GM12878 (cell line): ENCODE results near the gene DNAH11. TPM values are rescaled to one million over a fixed set of nuclear protein-coding genes. Genes with fewer than 3 reads are reported as not detected.

Experiments used
- ATAC-seq: fragments of 200-7000 bp; cut with Tn5 transposase; 3 replicates; pipeline ENCODE4 v1.9.1; 2020; ENCODE audit warnings: mild to moderate bottlenecking, moderate library complexity
- BruUV-seq: library from RNA; stranded (reverse); fragments of 400-500 nt; replicated peaks from 2 replicates; lab custom pipeline; 2021; lab: Mats Ljungman, UMichigan
- CTCF ChIA-PET: fragments of 300-600 bp; sonication (Branson Sonifier 250); formaldehyde crosslinking; extraction: SDS; loops from one replicate; lab custom pipeline; 2021; ENCODE audit warnings: inconsistent platforms; lab: Yijun Ruan, JAX
- POLR2A ChIA-PET: fragments of 350-600 bp; formaldehyde crosslinking; extraction: SDS; loops from one replicate; lab custom pipeline; 2021; ENCODE audit warnings: inconsistent platforms; lab: Charles Lee
- RAD21 ChIA-PET: fragments of 300-600 bp; sonication (Branson Sonifier 250); formaldehyde crosslinking; loops from one replicate; lab custom pipeline; 2023; ENCODE audit warnings: antibody characterized with exemption; ENCODE audit not compliant: unreplicated experiment; lab: Charles Lee
- SMC1A ChIA-PET: fragments of 300-600 bp; sonication (Branson Sonifier 250); formaldehyde crosslinking; loops from one replicate; lab custom pipeline; 2023; ENCODE audit not compliant: unreplicated experiment, uncharacterized antibody; lab: Charles Lee
- DNase-seq: peaks from one replicate; pipeline ENCODE4 v3.0.0-alpha.2; 2011; ENCODE audit warnings: low read depth, low spot score
- FAIRE-seq: peaks from 3 replicates; lab custom pipeline; 2011; peaks lifted over from hg19 to GRCh38; lab: Jason Lieb, UNC
- H2AFZ ChIP-seq: 2 replicates; pipeline ENCODE4 v1.6.0; 2011; ENCODE audit warnings: low read depth, low read length, control low read depth; ENCODE audit not compliant: control insufficient read depth
- H3K27ac ChIP-seq: 2 replicates; pipeline ENCODE4 v1.5.1; 2011; ENCODE audit warnings: control low read depth; ENCODE audit not compliant: control insufficient read depth, insufficient read depth
- H3K27me3 ChIP-seq, 2 experiments: replicated peaks in 1 of 2; 2 replicates each; pipeline versions ENCODE4 v1.6.0 to v1.6.1; 2011; ENCODE audit warnings: low read length in 1 of 2; ENCODE audit not compliant: control insufficient read depth in 2 of 2, insufficient read depth in 2 of 2
- H3K36me3 ChIP-seq, 2 experiments: 2 replicates each; pipeline ENCODE4 v1.5.1; 2011; ENCODE audit warnings: low read length in 1 of 2; ENCODE audit not compliant: control insufficient read depth in 2 of 2, insufficient read depth in 2 of 2
- H3K4me1 ChIP-seq: 2 replicates; pipeline ENCODE4 v1.6.1; 2011; ENCODE audit warnings: mild to moderate bottlenecking, low read length, moderate library complexity, mixed read lengths; ENCODE audit not compliant: control insufficient read depth, insufficient read depth
- H3K4me2 ChIP-seq: 2 replicates; pipeline ENCODE4 v1.6.0; 2011; ENCODE audit warnings: control low read depth; ENCODE audit not compliant: control insufficient read depth, insufficient read depth
- H3K4me3 ChIP-seq: fragments of 200-600 bp; sonication (generic); 2 replicates; pipeline ENCODE4 v1.5.1; 2016
- H3K79me2 ChIP-seq: 2 replicates; pipeline ENCODE4 v1.6.0; 2011; ENCODE audit warnings: low read length; ENCODE audit not compliant: control insufficient read depth, insufficient read depth
- H3K9ac ChIP-seq: 2 replicates; pipeline ENCODE4 v1.8.0; 2011; ENCODE audit warnings: low read length, control low read depth, mixed read lengths; ENCODE audit not compliant: control insufficient read depth, insufficient read depth
- H3K9me3 ChIP-seq: replicated peaks from 3 replicates; pipeline ENCODE4 v1.5.1; 2011; ENCODE audit warnings: mild to moderate bottlenecking, low read length; ENCODE audit not compliant: control insufficient read depth, insufficient read depth
- H4K20me1 ChIP-seq: 2 replicates; pipeline ENCODE4 v1.6.0; 2011; ENCODE audit not compliant: control insufficient read depth, insufficient read depth
- MTA3 ChIP-seq: IDR thresholded peaks from 2 replicates; pipeline ENCODE4 v1.6.1; 2012; ENCODE audit warnings: low read length, inconsistent platforms, borderline replicate concordance
- PAX8 ChIP-seq: fragments of 450-650 bp; IDR thresholded peaks from 2 replicates; pipeline ENCODE4 v1.6.1; 2017; ENCODE audit warnings: mild to moderate bottlenecking, moderate library complexity
- PML ChIP-seq: IDR thresholded peaks from 2 replicates; pipeline ENCODE4 v1.6.1; 2012; ENCODE audit warnings: low read length, inconsistent platforms
- RAD21 ChIP-seq: IDR thresholded peaks from 2 replicates; pipeline ENCODE4 v1.6.1; 2011; ENCODE audit warnings: mild to moderate bottlenecking, low read depth, low read length, moderate library complexity; ENCODE audit not compliant: insufficient read depth
- SMAD1 ChIP-seq: fragments of 450-650 bp; IDR thresholded peaks from 2 replicates; pipeline ENCODE4 v1.6.1; 2018; ENCODE audit warnings: mild to moderate bottlenecking, low read depth; ENCODE audit not compliant: partially characterized antibody
- TBL1XR1 ChIP-seq: IDR thresholded peaks from 2 replicates; pipeline ENCODE4 v1.6.1; 2012; ENCODE audit warnings: low read depth, low read length, improper control_type of control experiment
- WGBS: methylation state at CpG from one replicate; pipeline ENCODE4 v1.1.6; 2016; ENCODE audit warnings: low lambda C conversion rate; ENCODE audit not compliant: insufficient replicate concordance, insufficient coverage; ENCODE audit errors: missing lambda C conversion rate; 5-methylcytosine and 5-hydroxymethylcytosine counted together
- in situ Hi-C: fragments of 300-500 bp; cut with MboI; formaldehyde crosslinking; loops from 9 replicates; pipeline ENCODE4 v1.14.3; 2018; ENCODE audit warnings: mixed read lengths
- intact Hi-C: fragments of 100-400 bp; cut with micrococcal nuclease; formaldehyde crosslinking; loops from one replicate; pipeline ENCODE4 v1.14.2; 2022; ENCODE audit not compliant: unreplicated experiment
- polyA plus RNA-seq, 11 experiments: library from polyadenylated mRNA; depleted of rRNA in 4 of 11; unstranded in 6 of 11; stranded (reverse) in 5 of 11; fragments of >200 nt; fragmentation: Nextera tagmentation in 4 of 11; fragmentation: Illumina TruSeq in 1 of 11; extraction: Ambion mirVana in 4 of 11; extraction: Trizol in 1 of 11; gene quantifications; 1 replicate in 1 of 11; 2 replicates in 10 of 11; pipeline versions ENCODE4 v1.2.1 to v1.2.3, GENCODE V29; 2011 to 2016; ENCODE audit warnings: inconsistent platforms in 2 of 11, missing spikeins in 2 of 11, low read depth in 1 of 11
- total RNA-seq, 4 experiments: library from RNA; depleted of rRNA in 3 of 4; stranded (reverse); fragments of >200 nt in 3 of 4; fragmentation: Illumina TruSeq in 1 of 4; extraction: Trizol in 1 of 4; gene quantifications; 2 replicates each; pipeline versions ENCODE4 v1.2.1 to v1.2.3, GENCODE V29; 2013 to 2021
- TF ChIP-seq, protein P1 (sequence below): fragments of 450-650 bp; formaldehyde crosslinking; IDR thresholded peaks from 2 replicates; pipeline ENCODE4 v1.5.0; 2022; ENCODE audit warnings: mild to moderate bottlenecking, missing genetic modification characterization
- TF ChIP-seq, protein P2 (sequence below): fragments of 450-650 bp; IDR thresholded peaks from 2 replicates; pipeline ENCODE4 v1.6.1; 2017; ENCODE audit warnings: mild to moderate bottlenecking, low read depth, inconsistent platforms; ENCODE audit not compliant: poor library complexity, severe bottlenecking
- TF ChIP-seq, protein P3 (sequence below): fragments of 450-650 bp; formaldehyde crosslinking; IDR thresholded peaks from 2 replicates; pipeline ENCODE4 v1.4.0; 2022; ENCODE audit warnings: mild to moderate bottlenecking, moderate library complexity
- TF ChIP-seq, protein P4 (sequence below): fragments of 150-350 bp; IDR thresholded peaks from 2 replicates; pipeline ENCODE4 v1.6.1; 2016; ENCODE audit warnings: low read depth, low read length

The DNAH11 gene
- total and polyA plus RNA-seq, 10 of the 15 experiments (the other 5 are each of a cell fraction or from before 2014, with no cell fraction given): 0.03 to 0.56 (median 0.10) TPM

DNA sequence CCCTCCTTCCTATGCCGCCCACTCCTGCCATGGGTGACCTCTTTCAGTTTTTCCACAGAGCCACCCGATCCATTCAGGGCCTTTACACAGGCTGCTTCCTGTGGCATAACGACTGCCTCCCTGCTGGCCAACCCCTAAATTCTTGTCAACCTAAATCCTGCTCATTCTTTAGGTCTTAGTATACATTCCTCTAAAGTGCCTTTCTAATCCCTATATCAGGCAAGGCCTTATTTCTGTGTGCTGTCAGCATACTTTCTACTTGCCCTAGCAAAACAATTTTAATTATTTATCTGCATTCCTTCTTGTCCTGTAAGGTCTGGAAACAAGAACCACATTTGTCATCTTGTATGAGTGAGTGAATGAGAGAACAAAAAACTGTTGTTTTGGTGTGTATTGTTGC, 132.4 kb downstream of the DNAH11 start:
- no peaks in the 10 kb centered on the region for H3K9me3 ChIP-seq
- H2AFZ ChIP-seq: no peak overlapping the region
- no peak overlapping the region for H3K27ac ChIP-seq
- no TSS peak for BruUV-seq
- ATAC-seq (no peak), DNase-seq (no peak), FAIRE-seq (no peak)
- ChIA-PET RAD21 (no interaction called here), POLR2A (no interaction called here), SMC1A (no interaction called here), CTCF (no interaction called here)
- WGBS: 45% methylated on average over 3 of the region's 3 CpGs
- H3K4me3 ChIP-seq: no peak overlapping the region
- in situ Hi-C loops: no loop called here
- H3K9ac ChIP-seq: no peak overlapping the region
- no peaks in the 10 kb centered on the region for H3K27me3 ChIP-seq
- H3K4me1 ChIP-seq: peaks cover 7% of the 10 kb centered on the region; the same call in 1 of the 2 replicates
- H4K20me1 ChIP-seq: no peaks in the 10 kb centered on the region
- intact Hi-C loops: no loop called here
- no peaks in the 10 kb centered on the region for H3K79me2 ChIP-seq
- no peak overlapping the region for H3K4me2 ChIP-seq
- H3K36me3 ChIP-seq: no peaks in the 10 kb centered on the region
- TF ChIP-seq, protein P1, sequence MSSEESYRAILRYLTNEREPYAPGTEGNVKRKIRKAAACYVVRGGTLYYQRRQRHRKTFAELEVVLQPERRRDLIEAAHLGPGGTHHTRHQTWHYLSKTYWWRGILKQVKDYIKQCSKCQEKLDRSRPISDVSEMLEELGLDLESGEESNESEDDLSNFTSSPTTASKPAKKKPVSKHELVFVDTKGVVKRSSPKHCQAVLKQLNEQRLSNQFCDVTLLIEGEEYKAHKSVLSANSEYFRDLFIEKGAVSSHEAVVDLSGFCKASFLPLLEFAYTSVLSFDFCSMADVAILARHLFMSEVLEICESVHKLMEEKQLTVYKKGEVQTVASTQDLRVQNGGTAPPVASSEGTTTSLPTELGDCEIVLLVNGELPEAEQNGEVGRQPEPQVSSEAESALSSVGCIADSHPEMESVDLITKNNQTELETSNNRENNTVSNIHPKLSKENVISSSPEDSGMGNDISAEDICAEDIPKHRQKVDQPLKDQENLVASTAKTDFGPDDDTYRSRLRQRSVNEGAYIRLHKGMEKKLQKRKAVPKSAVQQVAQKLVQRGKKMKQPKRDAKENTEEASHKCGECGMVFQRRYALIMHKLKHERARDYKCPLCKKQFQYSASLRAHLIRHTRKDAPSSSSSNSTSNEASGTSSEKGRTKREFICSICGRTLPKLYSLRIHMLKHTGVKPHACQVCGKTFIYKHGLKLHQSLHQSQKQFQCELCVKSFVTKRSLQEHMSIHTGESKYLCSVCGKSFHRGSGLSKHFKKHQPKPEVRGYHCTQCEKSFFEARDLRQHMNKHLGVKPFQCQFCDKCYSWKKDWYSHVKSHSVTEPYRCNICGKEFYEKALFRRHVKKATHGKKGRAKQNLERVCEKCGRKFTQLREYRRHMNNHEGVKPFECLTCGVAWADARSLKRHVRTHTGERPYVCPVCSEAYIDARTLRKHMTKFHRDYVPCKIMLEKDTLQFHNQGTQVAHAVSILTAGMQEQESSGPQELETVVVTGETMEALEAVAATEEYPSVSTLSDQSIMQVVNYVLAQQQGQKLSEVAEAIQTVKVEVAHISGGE (CRISPR knock-in tag): no peak
- TF ChIP-seq MTA3: no peak
- TF ChIP-seq, protein P2, sequence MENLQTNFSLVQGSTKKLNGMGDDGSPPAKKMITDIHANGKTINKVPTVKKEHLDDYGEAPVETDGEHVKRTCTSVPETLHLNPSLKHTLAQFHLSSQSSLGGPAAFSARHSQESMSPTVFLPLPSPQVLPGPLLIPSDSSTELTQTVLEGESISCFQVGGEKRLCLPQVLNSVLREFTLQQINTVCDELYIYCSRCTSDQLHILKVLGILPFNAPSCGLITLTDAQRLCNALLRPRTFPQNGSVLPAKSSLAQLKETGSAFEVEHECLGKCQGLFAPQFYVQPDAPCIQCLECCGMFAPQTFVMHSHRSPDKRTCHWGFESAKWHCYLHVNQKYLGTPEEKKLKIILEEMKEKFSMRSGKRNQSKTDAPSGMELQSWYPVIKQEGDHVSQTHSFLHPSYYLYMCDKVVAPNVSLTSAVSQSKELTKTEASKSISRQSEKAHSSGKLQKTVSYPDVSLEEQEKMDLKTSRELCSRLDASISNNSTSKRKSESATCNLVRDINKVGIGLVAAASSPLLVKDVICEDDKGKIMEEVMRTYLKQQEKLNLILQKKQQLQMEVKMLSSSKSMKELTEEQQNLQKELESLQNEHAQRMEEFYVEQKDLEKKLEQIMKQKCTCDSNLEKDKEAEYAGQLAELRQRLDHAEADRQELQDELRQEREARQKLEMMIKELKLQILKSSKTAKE: no peak
- no peak for TF ChIP-seq TBL1XR1
- TF ChIP-seq, protein P3, sequence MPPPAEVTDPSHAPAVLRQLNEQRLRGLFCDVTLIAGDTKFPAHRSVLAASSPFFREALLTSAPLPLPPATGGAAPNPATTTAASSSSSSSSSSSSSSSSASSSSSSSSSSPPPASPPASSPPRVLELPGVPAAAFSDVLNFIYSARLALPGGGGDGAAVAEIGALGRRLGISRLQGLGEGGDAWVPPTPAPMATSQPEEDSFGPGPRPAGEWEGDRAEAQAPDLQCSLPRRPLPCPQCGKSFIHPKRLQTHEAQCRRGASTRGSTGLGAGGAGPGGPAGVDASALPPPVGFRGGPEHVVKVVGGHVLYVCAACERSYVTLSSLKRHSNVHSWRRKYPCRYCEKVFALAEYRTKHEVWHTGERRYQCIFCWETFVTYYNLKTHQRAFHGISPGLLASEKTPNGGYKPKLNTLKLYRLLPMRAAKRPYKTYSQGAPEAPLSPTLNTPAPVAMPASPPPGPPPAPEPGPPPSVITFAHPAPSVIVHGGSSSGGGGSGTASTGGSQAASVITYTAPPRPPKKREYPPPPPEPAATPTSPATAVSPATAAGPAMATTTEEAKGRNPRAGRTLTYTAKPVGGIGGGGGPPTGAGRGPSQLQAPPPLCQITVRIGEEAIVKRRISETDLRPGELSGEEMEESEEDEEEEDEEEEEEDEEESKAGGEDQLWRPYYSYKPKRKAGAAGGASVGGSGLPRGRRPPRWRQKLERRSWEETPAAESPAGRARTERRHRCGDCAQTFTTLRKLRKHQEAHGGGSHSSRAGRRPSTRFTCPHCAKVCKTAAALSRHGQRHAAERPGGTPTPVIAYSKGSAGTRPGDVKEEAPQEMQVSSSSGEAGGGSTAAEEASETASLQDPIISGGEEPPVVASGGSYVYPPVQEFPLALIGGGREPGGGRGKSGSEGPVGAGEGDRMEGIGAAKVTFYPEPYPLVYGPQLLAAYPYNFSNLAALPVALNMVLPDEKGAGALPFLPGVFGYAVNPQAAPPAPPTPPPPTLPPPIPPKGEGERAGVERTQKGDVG: no peak
- no peak for TF ChIP-seq PML
- no peak for TF ChIP-seq PAX8
- TF ChIP-seq, protein P4, sequence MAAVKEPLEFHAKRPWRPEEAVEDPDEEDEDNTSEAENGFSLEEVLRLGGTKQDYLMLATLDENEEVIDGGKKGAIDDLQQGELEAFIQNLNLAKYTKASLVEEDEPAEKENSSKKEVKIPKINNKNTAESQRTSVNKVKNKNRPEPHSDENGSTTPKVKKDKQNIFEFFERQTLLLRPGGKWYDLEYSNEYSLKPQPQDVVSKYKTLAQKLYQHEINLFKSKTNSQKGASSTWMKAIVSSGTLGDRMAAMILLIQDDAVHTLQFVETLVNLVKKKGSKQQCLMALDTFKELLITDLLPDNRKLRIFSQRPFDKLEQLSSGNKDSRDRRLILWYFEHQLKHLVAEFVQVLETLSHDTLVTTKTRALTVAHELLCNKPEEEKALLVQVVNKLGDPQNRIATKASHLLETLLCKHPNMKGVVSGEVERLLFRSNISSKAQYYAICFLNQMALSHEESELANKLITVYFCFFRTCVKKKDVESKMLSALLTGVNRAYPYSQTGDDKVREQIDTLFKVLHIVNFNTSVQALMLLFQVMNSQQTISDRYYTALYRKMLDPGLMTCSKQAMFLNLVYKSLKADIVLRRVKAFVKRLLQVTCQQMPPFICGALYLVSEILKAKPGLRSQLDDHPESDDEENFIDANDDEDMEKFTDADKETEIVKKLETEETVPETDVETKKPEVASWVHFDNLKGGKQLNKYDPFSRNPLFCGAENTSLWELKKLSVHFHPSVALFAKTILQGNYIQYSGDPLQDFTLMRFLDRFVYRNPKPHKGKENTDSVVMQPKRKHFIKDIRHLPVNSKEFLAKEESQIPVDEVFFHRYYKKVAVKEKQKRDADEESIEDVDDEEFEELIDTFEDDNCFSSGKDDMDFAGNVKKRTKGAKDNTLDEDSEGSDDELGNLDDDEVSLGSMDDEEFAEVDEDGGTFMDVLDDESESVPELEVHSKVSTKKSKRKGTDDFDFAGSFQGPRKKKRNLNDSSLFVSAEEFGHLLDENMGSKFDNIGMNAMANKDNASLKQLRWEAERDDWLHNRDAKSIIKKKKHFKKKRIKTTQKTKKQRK: no peak
- TF ChIP-seq RAD21: no peak
- no peak for TF ChIP-seq SMAD1
